Measurements from ENCODE around the gene POU6F2.
"Not testable (repeated sequence)": the region's sequence is repeated elsewhere in the genome, so short reads cannot be mapped to it uniquely, and the experiment has no call there.

POU6F2 gene

GRCh38 chr7:39002755-39003154 is 25.0 kb downstream of the POU6F2 start:
- no peak for DNase-seq

GRCh38 chr7:39005036-39005435 is 27.3 kb downstream of the POU6F2 start:
- DNase-seq = no peak

GRCh38 chr7:39005461-39005860 is 27.8 kb downstream of the POU6F2 start:
- no peak for DNase-seq

- DNase-seq = not testable (repeated sequence)
These were observed 35.6 kb downstream of the POU6F2 start for GRCh38 chr7:39013049-39013939.

GRCh38 chr7:39016609-39017008 is 38.9 kb downstream of the POU6F2 start:
- DNase-seq = no peak

- no peak for DNase-seq
These were observed 39.7 kb downstream of the POU6F2 start for GRCh38 chr7:39017369-39017915.

GRCh38 chr7:39022796-39023195 is 45.1 kb downstream of the POU6F2 start:
- DNase-seq = no peak

GRCh38 chr7:39027491-39027890 is 49.8 kb downstream of the POU6F2 start:
- no peak for DNase-seq

- DNase-seq = no peak
These were observed 56.3 kb downstream of the POU6F2 start for GRCh38 chr7:39033885-39034624.

GRCh38 chr7:39035156-39035555 is 57.4 kb downstream of the POU6F2 start:
- DNase-seq = no peak

GRCh38 chr7:39035903-39036302 is 58.2 kb downstream of the POU6F2 start:
- no peak for DNase-seq

- DNase-seq = no peak
These were observed 65.0 kb downstream of the POU6F2 start for GRCh38 chr7:39042670-39043069.

GRCh38 chr7:39043531-39043930 is 65.8 kb downstream of the POU6F2 start:
- DNase-seq = no peak

GRCh38 chr7:39044489-39044888 is 66.8 kb downstream of the POU6F2 start:
- no peak for DNase-seq

GRCh38 chr7:39045231-39045630 is 67.5 kb downstream of the POU6F2 start:
- no peak for DNase-seq

- no peak for DNase-seq
These were observed 73.6 kb downstream of the POU6F2 start for GRCh38 chr7:39051279-39051678.

GRCh38 chr7:39051707-39052106 is 74.0 kb downstream of the POU6F2 start:
- DNase-seq = no peak

- DNase-seq = no peak
These were observed 77.0 kb downstream of the POU6F2 start for GRCh38 chr7:39054731-39055130.

- DNase-seq = no peak
These were observed 78.4 kb downstream of the POU6F2 start for GRCh38 chr7:39056153-39056552.

GRCh38 chr7:39062811-39063210 is 85.1 kb downstream of the POU6F2 start:
- DNase-seq = no peak

- DNase-seq = no peak
These were observed 91.3 kb downstream of the POU6F2 start for GRCh38 chr7:39069031-39069430.

GRCh38 chr7:39069896-39070881 is 92.5 kb downstream of the POU6F2 start:
- DNase-seq = no peak

- no peak for DNase-seq
These were observed 93.4 kb downstream of the POU6F2 start for GRCh38 chr7:39071116-39071515.
